Measurements from ENCODE around the gene FANCL. TPM values are rescaled to one million over a fixed set of nuclear protein-coding genes. Genes with fewer than 3 reads are reported as not detected.

Gene FANCL
- total RNA-seq, 4 donors from 2014 or later, result 28.5 to 42.7 (median 36.5) TPM

- Histone ChIP-seq H3K36me3 (no peaks in the 10 kb centered on the region), H3K4me3 (no peak overlapping the region), H3K27me3 (no peaks in the 10 kb centered on the region), H3K27ac (no peak overlapping the region), H3K9me3 (no peaks in the 10 kb centered on the region), H3K4me1 (no peaks in the 10 kb centered on the region)
- TF ChIP-seq POLR2A (IDR thresholded peaks at IDR 0.05) (no peak), CTCF (IDR thresholded peaks at IDR 0.05) (no peak)
- DNase-seq, result no peak
Measured at GRCh38 chr2:58133395-58133794, 107.7 kb downstream of the FANCL start.

- Histone ChIP-seq H3K4me3 (no peak overlapping the region), H3K36me3 (no peaks in the 10 kb centered on the region), H3K4me1 (no peaks in the 10 kb centered on the region), H3K27ac (no peak overlapping the region), H3K9me3 (no peaks in the 10 kb centered on the region), H3K27me3 (no peaks in the 10 kb centered on the region)
- no peak for DNase-seq
- TF ChIP-seq CTCF (IDR thresholded peaks at IDR 0.05) (no peak), POLR2A (IDR thresholded peaks at IDR 0.05) (no peak)
Measured at GRCh38 chr2:58131191-58132011, 109.7 kb downstream of the FANCL start.

- Histone ChIP-seq H3K36me3 (no peaks in the 10 kb centered on the region), H3K27ac (no peak overlapping the region), H3K4me1 (no peaks in the 10 kb centered on the region), H3K9me3 (no peaks in the 10 kb centered on the region), H3K4me3 (no peak overlapping the region), H3K27me3 (no peaks in the 10 kb centered on the region)
- TF ChIP-seq CTCF (IDR thresholded peaks at IDR 0.05) (no peak), POLR2A (IDR thresholded peaks at IDR 0.05) (no peak)
- DNase-seq, result no peak
Measured at GRCh38 chr2:58130238-58130637, 110.9 kb downstream of the FANCL start.

GRCh38 chr2:58127111-58127510, 114.0 kb downstream of the FANCL start:
- no peaks in the 10 kb centered on the region for H3K36me3 ChIP-seq
- DNase-seq, result no peak
- no peak for TF ChIP-seq POLR2A (IDR thresholded peaks at IDR 0.05)
- no peak for TF ChIP-seq CTCF (IDR thresholded peaks at IDR 0.05)

GRCh38 chr2:58122540-58122939, 118.6 kb downstream of the FANCL start:
- H3K4me1 ChIP-seq, result no peaks in the 10 kb centered on the region
- no peaks in the 10 kb centered on the region for H3K27me3 ChIP-seq
- no peaks in the 10 kb centered on the region for H3K9me3 ChIP-seq
- TF ChIP-seq POLR2A (IDR thresholded peaks at IDR 0.05) (no peak), CTCF (IDR thresholded peaks at IDR 0.05) (no peak)
- H3K27ac ChIP-seq, result no peak overlapping the region
- H3K4me3 ChIP-seq, result no peak overlapping the region
- H3K36me3 ChIP-seq, result no peaks in the 10 kb centered on the region
- no peak for DNase-seq

More at GRCh38 chr2:58127111-58127510, 114.0 kb downstream of the FANCL start:
- H3K4me3 ChIP-seq, result no peak overlapping the region
- no peaks in the 10 kb centered on the region for H3K9me3 ChIP-seq
- H3K27me3 ChIP-seq, result no peaks in the 10 kb centered on the region
- no peak overlapping the region for H3K27ac ChIP-seq
- no peaks in the 10 kb centered on the region for H3K4me1 ChIP-seq

All from Peyer's patch (tissue), 4 donors.